GM18870 (cell line): ENCODE results near the gene RIMKLA.

Source experiments
- ATAC-seq: cut with Tn5 transposase; IDR thresholded peaks from one replicate; pipeline ENCODE4 v1.9.1; 2021; ENCODE audit warnings: moderate library complexity; ENCODE audit not compliant: unreplicated experiment

Gene RIMKLA

GRCh38 chr1:42424201-42424600, 43.6 kb downstream of the RIMKLA start:
- no peak for ATAC-seq

- no peak for ATAC-seq
These were observed 46.6 kb downstream of the RIMKLA start for GRCh38 chr1:42427240-42427639.

GRCh38 chr1:42429603-42430002, 49.0 kb downstream of the RIMKLA start:
- no peak for ATAC-seq

GRCh38 chr1:42430286-42431135, 49.9 kb downstream of the RIMKLA start:
- no peak for ATAC-seq

- ATAC-seq, result no peak
These were observed 50.9 kb downstream of the RIMKLA start for GRCh38 chr1:42431514-42431913.

GRCh38 chr1:42432714-42433113, 52.1 kb downstream of the RIMKLA start:
- no peak for ATAC-seq

- no peak for ATAC-seq
These were observed 52.8 kb downstream of the RIMKLA start for GRCh38 chr1:42433369-42433768.

- ATAC-seq, result no peak
These were observed 53.7 kb downstream of the RIMKLA start for GRCh38 chr1:42434340-42434739.

GRCh38 chr1:42439940-42440339, 59.3 kb downstream of the RIMKLA start:
- no peak for ATAC-seq

- no peak for ATAC-seq
These were observed 62.1 kb downstream of the RIMKLA start for GRCh38 chr1:42442662-42443061.

GRCh38 chr1:42449256-42449655, 68.7 kb downstream of the RIMKLA start:
- no peak for ATAC-seq

- ATAC-seq, result no peak
These were observed 69.5 kb downstream of the RIMKLA start for GRCh38 chr1:42450061-42450460.

GRCh38 chr1:42453386-42453785, 72.8 kb downstream of the RIMKLA start:
- ATAC-seq, result no peak

GRCh38 chr1:42454403-42454802, 73.8 kb downstream of the RIMKLA start:
- ATAC-seq, result no peak

- peak; percentile 69 for ATAC-seq
These were observed 75.6 kb downstream of the RIMKLA start, which contains the start of the genes PPCS and ZMYND12 for GRCh38 chr1:42456010-42456753. PPCS (plus strand) TSS chr1:42456543; CDS start chr1:42456566, 23 bp downstream. ZMYND12 (minus strand) TSS chr1:42456022; CDS start chr1:42455997, 25 bp downstream.

GRCh38 chr1:42456754-42457089, 76.1 kb downstream of the RIMKLA start:
- ATAC-seq, result peak; percentile 42

GRCh38 chr1:42461196-42461595, 80.6 kb downstream of the RIMKLA start:
- no peak for ATAC-seq

GRCh38 chr1:42462828-42463763, 82.5 kb downstream of the RIMKLA start, which contains the start of gene CCDC30:
CCDC30 (plus strand) TSS chr1:42463286; CDS start chr1:42480552, 17,266 bp downstream.
- peak; percentile 98 for ATAC-seq

GRCh38 chr1:42463921-42464320, 83.3 kb downstream of the RIMKLA start:
- no peak for ATAC-seq

GRCh38 chr1:42466030-42466429, 85.4 kb downstream of the RIMKLA start:
- ATAC-seq, result no peak

- no peak for ATAC-seq
These were observed 89.1 kb downstream of the RIMKLA start for GRCh38 chr1:42469727-42470126.
